Muscle layer of colon (tissue), 2 donors: ENCODE measurements around the gene NDUFB10.

Source experiments
- H3K27ac ChIP-seq: one replicate; pipeline ENCODE4 v1.7.0; 2013; ENCODE audit warnings: low read depth, mild to moderate bottlenecking, low read length, moderate library complexity
- H3K27me3 ChIP-seq, 2 donors: one replicate each; pipeline ENCODE4 v1.7.0; 2013; ENCODE audit warnings: low read length in 2 of 2, mild to moderate bottlenecking in 2 of 2; ENCODE audit not compliant: insufficient read depth in 2 of 2, control insufficient read depth in 1 of 2
- H3K36me3 ChIP-seq: one replicate; pipeline ENCODE4 v1.7.0; 2013; ENCODE audit warnings: mild to moderate bottlenecking, low read length; ENCODE audit not compliant: insufficient read depth
- H3K4me1 ChIP-seq: one replicate; pipeline ENCODE4 v1.7.0; 2013; ENCODE audit warnings: mild to moderate bottlenecking, low read length; ENCODE audit not compliant: insufficient read depth
- H3K4me3 ChIP-seq, 2 donors: one replicate each; pipeline ENCODE4 v1.7.0; 2013; ENCODE audit warnings: low read length in 2 of 2, low read depth in 1 of 2, mild to moderate bottlenecking in 1 of 2, moderate library complexity in 1 of 2
- H3K9ac ChIP-seq: one replicate; pipeline ENCODE4 v1.7.0; 2013; ENCODE audit warnings: low read length
- H3K9me3 ChIP-seq: one replicate; pipeline ENCODE4 v1.7.0; 2013; ENCODE audit warnings: mild to moderate bottlenecking, low read length
- donor health status: abdominal sarcoma.
- donor health status: Adenocarcinoma of cecum.

NDUFB10 gene

DNA sequence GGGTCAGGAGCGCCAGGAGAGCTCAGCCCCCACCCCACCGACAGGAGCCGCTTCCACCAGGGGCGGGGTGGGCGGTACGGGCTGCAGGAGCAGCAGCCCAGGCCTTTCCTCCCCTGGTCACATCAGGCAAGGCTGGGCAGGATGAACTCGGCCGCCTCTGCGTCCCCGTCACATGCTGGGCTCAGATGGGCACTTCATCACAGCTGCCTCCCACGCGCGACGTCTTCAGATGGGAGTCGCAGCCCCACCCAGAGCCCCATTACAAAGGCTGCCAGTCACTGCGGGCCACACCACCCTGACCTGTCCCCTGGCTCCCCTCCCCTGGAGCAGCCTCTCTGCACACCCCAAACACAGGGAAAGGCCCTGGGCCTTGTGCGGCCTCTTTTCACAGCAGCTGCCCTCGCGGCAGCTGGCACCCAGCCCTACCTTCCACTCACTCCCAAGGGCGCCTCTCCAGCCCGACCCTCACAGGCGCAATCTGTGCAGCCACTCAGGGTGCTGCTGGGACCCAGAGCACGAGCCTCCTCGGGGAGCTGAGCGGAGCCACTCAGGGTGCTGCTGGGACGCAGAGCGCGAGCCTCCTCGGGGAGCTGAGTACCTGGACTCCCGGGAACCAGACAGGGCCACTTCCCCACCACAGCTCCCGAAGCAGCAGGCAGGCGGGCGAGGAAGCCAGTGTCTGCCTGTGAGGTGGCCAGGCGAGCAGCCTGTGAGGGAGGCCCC lies 45.6 kb downstream of the NDUFB10 start:
- H3K9me3 ChIP-seq = no peaks in the 10 kb centered on the region
- H3K9ac ChIP-seq = no peak overlapping the region
- no peaks in the 10 kb centered on the region for H3K27me3 ChIP-seq
- peaks cover 42% of the 10 kb centered on the region for H3K36me3 ChIP-seq
- no peak overlapping the region for H3K27ac ChIP-seq
- H3K4me3 ChIP-seq = no peak overlapping the region
- peaks cover 38% of the 10 kb centered on the region for H3K4me1 ChIP-seq

GRCh38 chr16:2005646-2006045 lies 46.3 kb downstream of the NDUFB10 start:
- H3K27ac ChIP-seq = no peak overlapping the region
- H3K4me3 ChIP-seq = no peak overlapping the region
- H3K4me1 ChIP-seq = peaks cover 45% of the 10 kb centered on the region
- H3K27me3 ChIP-seq = no peaks in the 10 kb centered on the region
- H3K9me3 ChIP-seq = no peaks in the 10 kb centered on the region
- peaks cover 35% of the 10 kb centered on the region for H3K36me3 ChIP-seq
- H3K9ac ChIP-seq = no peak overlapping the region

DNA sequence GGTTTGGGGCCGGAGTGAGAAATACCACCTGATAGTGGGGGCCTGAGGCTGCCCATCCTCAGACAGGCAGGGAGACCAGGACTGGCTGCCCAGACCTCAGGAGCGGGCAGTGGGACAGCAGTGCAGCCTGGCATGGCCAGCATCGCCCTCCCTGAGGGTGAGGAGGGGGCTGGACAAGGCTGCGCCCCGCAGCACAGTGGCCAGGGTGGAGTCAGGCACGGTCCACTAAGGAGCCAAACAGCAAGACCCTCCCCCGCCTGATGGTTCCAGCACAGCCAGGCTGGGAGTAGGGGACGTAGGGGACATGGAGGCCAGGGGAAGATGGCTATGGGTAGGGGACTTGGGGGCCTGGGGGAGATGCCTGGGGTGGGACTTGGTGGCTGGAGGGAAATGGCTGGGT lies 47.0 kb downstream of the NDUFB10 start:
- H3K9ac ChIP-seq = no peak overlapping the region
- no peak overlapping the region for H3K27ac ChIP-seq
- H3K27me3 ChIP-seq = no peaks in the 10 kb centered on the region
- H3K4me1 ChIP-seq = peaks cover 46% of the 10 kb centered on the region
- peaks cover 28% of the 10 kb centered on the region for H3K36me3 ChIP-seq
- no peak overlapping the region for H3K4me3 ChIP-seq
- no peaks in the 10 kb centered on the region for H3K9me3 ChIP-seq

GRCh38 chr16:2007081-2007836 lies 47.9 kb downstream of the NDUFB10 start:
- Histone ChIP-seq H3K4me3 (peak overlapping the region in 1 of 2 donors; percentile 66), H3K9me3 (no peaks in the 10 kb centered on the region), H3K4me1 (peaks cover 46% of the 10 kb centered on the region), H3K27me3 (no peaks in the 10 kb centered on the region), H3K27ac (no peak overlapping the region), H3K9ac (no peak overlapping the region), H3K36me3 (peaks cover 19% of the 10 kb centered on the region)

DNA sequence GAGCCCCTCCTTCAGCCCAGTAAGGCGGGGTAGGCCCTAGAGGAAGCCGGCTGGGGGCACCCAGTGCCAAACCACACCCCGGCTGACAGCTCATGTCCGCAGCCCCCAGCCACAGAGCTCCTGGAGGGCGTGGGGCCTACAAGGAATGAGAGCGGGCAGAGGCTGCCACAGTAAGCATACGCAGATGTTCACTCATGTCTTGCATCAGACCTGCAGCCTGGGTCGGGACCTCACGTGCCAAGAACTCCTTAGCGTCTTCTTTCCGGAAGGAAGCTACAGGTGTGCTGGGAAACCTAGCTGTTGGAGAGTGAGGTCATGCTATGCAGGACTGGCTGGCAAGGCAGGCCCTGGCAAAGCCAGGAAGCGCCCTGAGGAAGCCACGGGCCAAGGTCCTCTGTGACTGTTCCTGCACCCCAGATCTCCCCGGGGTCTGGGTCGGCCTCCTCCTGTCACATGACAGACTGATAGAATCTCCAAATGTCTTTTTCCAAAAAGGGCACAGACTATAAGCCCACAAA lies 48.7 kb downstream of the NDUFB10 start:
- no peaks in the 10 kb centered on the region for H3K9me3 ChIP-seq
- H3K4me3 ChIP-seq = peak overlapping the region in 1 of 2 donors; percentile 66
- H3K27me3 ChIP-seq = no peaks in the 10 kb centered on the region
- H3K27ac ChIP-seq = no peak overlapping the region
- no peak overlapping the region for H3K9ac ChIP-seq
- peaks cover 46% of the 10 kb centered on the region for H3K4me1 ChIP-seq
- peaks cover 11% of the 10 kb centered on the region for H3K36me3 ChIP-seq

- peak overlapping the region; percentile 86 for H3K27ac ChIP-seq
- no peaks in the 10 kb centered on the region for H3K9me3 ChIP-seq
- H3K27me3 ChIP-seq = no peaks in the 10 kb centered on the region
- peak overlapping the region; percentile 54 for H3K9ac ChIP-seq
- H3K4me3 ChIP-seq = peak overlapping the region; percentile 66 to 96
- H3K4me1 ChIP-seq = peaks cover 46% of the 10 kb centered on the region
- H3K36me3 ChIP-seq = peaks cover 5% of the 10 kb centered on the region
Observed at GRCh38 chr16:2008631-2009163, 49.4 kb downstream of the NDUFB10 start.

GRCh38 chr16:2009164-2009711 lies 49.9 kb downstream of the NDUFB10 start:
- Histone ChIP-seq H3K27ac (peak overlapping the region; percentile 86), H3K9me3 (no peaks in the 10 kb centered on the region), H3K27me3 (no peaks in the 10 kb centered on the region), H3K4me3 (peak overlapping the region; percentile 66 to 96), H3K36me3 (peaks cover 5% of the 10 kb centered on the region), H3K4me1 (peaks cover 41% of the 10 kb centered on the region), H3K9ac (peak overlapping the region; percentile 54)

DNA sequence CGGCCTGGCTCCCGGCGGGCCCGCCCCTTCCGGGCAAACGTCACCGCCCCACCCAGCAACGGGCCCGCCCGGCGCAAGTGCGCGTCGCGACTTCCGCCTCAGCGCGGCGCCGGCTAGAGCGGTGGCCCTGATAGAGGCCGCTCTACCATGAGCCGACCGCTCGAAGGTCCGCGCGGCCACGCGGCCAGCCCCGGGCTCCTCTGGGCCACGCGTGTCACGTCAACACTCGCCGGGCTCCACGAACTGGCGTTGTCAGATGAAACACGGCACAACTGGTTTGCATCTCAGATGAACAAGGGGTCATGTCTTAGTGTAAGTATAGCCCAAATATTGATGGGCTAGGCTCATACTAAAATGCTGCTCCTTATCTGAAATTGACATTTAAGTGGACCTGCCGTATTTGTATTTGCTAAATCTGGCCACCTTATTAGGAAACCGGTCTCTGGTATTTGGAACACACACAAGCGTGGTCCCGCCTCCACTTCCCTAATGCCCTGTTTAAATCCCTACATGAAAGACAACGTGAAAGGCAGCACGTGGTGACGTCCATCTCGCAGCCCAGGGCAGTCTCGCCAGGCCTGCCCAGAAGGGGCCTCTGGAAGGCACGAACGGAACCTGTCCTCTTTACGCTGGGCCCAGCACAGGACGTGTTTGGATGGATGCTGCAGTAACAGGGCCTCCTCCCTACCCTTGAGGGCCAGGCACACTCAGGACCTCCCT lies 50.6 kb downstream of the NDUFB10 start, which contains the start of gene ZNF598:
TSS of gene ZNF598 (minus strand) at position 31 of the 720 bp plus-strand sequence.
- peak within 1 kb of the TSS; percentile 86 for H3K27ac ChIP-seq
- peaks cover 5% of the 10 kb centered on the region for H3K36me3 ChIP-seq
- H3K4me1 ChIP-seq = peaks cover 36% of the 10 kb centered on the region
- no peaks in the 10 kb centered on the region for H3K9me3 ChIP-seq
- no peaks in the 10 kb centered on the region for H3K27me3 ChIP-seq
- peak within 1 kb of the TSS; percentile 54 for H3K9ac ChIP-seq
- peak within 1 kb of the TSS; percentile 75 to 96 for H3K4me3 ChIP-seq
